Right lobe of liver (tissue), 4 donors: ENCODE results near the gene GRK7.

Source experiments
- POLR2A ChIP-seq: fragments of 450-650 bp; IDR thresholded peaks from one replicate; pipeline ENCODE4 v1.6.1; 2017; ENCODE audit warnings: antibody characterized with exemption, mild to moderate bottlenecking
- TF ChIP-seq, protein P1 (sequence below), 4 donors: fragments of 200-600 bp in 3 of 4; fragments of 450-650 bp in 1 of 4; IDR thresholded peaks; one replicate each; pipeline versions ENCODE4 v1.5.1 to v1.8.0; 2016 to 2022; ENCODE audit warnings: antibody characterized with exemption in 4 of 4, mild to moderate bottlenecking in 2 of 4
- donor health status: DM: no; HTN: no; CAD: no.
- donor health status: DM: no; HTN: no; CAD: no.
- donor health status: DM: no; HTN: yes; CAD: no.

DNA sequence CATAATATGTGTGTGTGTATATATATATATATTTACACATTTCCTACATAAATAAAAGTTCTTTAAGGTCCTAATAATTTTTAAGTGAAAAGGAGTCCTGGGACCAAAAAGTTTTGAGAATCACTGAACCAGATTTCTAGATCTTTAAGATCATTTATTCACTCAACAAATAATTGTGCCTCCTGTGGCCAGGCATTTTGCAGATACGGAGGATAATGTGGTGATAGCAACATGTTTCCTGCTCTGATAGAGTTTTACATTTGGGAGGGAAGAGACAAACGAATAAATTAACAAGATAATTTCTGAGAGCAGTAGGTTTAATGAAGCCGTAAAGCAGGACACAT is 25.6 kb upstream of the GRK7 start:
- TF ChIP-seq, protein P1, sequence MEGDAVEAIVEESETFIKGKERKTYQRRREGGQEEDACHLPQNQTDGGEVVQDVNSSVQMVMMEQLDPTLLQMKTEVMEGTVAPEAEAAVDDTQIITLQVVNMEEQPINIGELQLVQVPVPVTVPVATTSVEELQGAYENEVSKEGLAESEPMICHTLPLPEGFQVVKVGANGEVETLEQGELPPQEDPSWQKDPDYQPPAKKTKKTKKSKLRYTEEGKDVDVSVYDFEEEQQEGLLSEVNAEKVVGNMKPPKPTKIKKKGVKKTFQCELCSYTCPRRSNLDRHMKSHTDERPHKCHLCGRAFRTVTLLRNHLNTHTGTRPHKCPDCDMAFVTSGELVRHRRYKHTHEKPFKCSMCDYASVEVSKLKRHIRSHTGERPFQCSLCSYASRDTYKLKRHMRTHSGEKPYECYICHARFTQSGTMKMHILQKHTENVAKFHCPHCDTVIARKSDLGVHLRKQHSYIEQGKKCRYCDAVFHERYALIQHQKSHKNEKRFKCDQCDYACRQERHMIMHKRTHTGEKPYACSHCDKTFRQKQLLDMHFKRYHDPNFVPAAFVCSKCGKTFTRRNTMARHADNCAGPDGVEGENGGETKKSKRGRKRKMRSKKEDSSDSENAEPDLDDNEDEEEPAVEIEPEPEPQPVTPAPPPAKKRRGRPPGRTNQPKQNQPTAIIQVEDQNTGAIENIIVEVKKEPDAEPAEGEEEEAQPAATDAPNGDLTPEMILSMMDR (IDR thresholded peaks at IDR 0.05): no peak
- no peak for TF ChIP-seq POLR2A
